Measurements from ENCODE around the gene GLI3. TPM values are rescaled to one million over a fixed set of nuclear protein-coding genes. Genes with fewer than 3 reads are reported as not detected.

The GLI3 gene
- total RNA-seq, 1 donor from 2014 or later = 15.0 TPM

- peak; percentile 92 for ATAC-seq
Measured at GRCh38 chr7:42071372-42072261, 165.4 kb downstream of the GLI3 start.

- ATAC-seq = peak; percentile 73
Measured at GRCh38 chr7:42070068-42070467, 166.9 kb downstream of the GLI3 start.

DNA sequence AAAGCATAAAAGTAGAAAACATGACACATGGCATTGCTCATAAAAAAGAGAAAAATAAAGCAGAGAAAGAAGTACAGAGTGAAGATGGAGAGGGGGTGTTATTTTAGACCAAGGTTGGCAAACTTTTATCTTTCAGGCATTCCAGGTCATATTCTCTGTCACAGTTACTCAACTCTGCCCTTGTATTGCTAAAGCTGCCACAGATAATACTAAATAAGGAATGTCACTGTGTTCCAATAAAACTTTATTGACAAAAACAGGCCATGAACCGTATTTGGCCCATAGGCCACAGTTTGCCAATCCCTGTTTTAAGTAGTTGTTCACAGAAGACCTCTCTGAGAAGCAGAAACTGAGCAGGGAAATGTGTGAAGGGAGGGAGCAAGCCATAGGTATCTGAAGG is 167.4 kb downstream of the GLI3 start:
- ATAC-seq = no peak

DNA sequence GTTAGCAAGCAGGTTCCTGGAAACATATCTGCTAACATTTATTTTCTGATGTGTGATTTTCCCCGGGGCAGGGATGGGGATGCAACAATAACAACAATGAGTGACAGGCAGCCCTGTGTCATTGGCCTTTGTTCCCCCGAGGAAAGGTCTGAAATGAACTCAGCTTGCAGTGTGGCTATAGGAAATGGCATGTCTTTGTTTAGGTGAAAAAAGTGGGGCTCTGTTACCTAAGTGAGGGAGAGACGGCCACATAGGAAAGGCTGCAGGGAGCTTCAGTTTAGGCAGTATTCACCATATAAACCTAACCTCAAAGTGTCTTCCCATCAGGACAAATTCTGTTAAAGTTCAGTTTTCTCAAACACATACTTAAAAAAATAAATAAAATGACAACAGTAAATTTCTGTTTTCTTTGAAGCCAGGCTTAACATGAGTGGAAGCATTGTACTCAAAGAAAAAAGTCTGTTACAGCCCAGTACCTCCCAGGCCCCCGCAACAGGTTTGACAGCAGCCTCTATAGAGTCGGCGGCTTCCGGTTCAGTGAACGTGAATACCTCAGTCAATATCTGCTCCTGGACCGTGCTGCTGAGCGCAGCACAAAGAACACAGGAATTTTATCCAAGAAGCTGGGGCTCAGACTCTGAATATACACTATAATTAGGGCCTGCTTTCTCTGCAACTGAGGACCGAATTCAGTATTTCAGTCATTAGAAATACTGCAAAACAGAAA is 168.3 kb downstream of the GLI3 start:
- no peak for ATAC-seq

GRCh38 chr7:42065942-42066341 is 171.1 kb downstream of the GLI3 start:
- ATAC-seq = no peak

GRCh38 chr7:42065015-42065414 is 172.0 kb downstream of the GLI3 start:
- no peak for ATAC-seq

DNA sequence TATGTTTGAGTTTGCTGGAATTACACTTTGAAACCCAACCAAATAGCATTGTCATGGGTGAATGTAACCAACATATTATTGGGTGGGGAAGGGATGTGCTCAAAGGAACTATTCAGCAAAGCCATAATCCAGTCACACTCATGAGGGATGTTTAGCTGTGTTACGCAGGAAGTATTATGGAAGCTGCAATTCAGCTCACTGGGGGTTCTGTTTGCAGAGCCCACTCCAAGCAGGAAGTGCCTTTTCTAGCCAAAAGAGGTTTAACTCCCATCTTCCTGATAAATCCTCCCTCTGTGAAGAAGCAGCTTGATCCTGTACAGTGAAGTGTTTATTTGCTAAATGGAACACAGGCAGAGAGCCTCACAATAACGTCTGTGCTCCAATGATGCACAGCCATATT is 172.5 kb downstream of the GLI3 start:
- ATAC-seq = no peak

DNA sequence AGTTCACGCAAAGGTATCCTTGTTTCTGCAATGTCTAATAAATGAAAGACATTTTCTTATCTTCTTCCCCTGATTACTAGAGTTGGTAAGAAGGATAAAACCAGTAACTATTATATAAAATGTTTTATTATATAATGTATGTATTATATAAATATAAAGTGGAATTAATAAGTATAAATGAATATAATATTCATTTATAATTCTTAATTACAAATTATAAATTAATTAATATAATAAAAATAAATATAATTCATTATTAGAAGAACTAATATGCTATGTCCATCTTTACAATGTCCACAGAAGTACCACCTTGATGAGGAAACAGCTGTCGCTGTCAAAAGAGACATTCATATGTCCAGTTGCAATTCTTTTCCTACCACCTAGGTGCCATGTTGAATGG is 177.7 kb downstream of the GLI3 start:
- ATAC-seq = no peak

- no peak for ATAC-seq
Measured at GRCh38 chr7:42057331-42057730, 179.7 kb downstream of the GLI3 start.

- ATAC-seq = no peak
Measured at GRCh38 chr7:42055171-42055570, 181.8 kb downstream of the GLI3 start.

- no peak for ATAC-seq
Measured at GRCh38 chr7:42053834-42054233, 183.2 kb downstream of the GLI3 start.

- ATAC-seq = no peak
Measured at GRCh38 chr7:42049761-42050160, 187.2 kb downstream of the GLI3 start.

- no peak for ATAC-seq
Measured at GRCh38 chr7:42046483-42046882, 190.5 kb downstream of the GLI3 start.

DNA sequence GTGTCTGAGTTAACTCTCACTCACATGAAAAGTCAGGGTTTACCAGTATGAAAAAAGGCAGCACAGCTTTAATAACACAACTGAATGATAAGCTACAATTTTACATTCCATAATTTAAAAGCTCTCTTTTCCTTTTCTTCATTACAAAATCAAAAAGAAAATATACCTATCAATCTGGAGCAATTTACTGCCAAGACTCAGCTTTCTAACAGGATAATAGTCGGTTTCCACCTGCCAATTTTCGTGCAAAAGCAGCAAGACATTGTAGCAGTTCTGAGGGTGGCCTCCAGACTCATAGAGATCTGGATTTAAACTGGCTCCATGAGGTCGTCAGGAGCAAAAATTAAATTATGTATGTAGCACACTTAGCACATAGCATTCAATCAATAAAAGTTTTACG is 191.0 kb downstream of the GLI3 start:
- ATAC-seq = no peak

GRCh38 chr7:42039921-42040320 is 197.1 kb downstream of the GLI3 start:
- no peak for ATAC-seq

DNA sequence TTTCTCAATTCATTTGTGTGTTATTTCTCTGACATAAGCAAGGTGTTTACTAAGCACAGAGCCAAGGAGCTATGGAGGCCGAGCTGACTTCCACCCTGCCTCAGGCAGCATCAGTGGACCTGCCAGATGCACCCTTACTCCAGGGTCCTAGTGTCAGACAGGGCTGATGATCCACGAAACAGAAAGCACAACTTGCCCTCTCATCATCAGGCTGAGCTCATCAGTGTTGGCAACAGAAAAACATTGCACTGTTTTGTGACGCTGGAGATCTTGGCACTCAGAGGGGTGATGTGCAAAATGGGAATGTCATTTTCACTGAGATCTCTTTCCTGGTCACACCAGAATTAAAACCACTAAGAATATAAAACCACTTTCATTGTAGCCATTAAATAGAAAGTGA is 201.8 kb downstream of the GLI3 start:
- ATAC-seq = no peak

- ATAC-seq = no peak
Measured at GRCh38 chr7:42033480-42033879, 203.5 kb downstream of the GLI3 start.

DNA sequence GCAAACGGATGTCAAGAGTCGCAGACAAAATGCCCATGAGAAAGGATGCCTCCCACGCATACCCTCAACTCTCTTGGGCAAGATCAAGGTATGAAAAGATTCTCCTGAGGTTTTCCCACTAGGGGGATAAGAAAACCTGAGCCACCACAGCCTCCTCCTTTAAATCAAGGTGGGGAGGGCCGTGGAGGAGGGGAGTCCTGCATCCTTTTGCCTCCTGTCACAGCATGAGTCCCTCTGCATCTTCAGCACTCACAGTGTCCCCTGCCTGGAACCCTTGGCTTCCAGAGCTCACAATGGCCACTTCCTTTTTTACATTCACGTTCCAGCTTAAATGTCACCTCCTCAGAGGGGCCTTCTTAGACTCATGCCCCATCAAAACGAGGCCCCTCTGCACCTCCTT is 207.6 kb downstream of the GLI3 start:
- ATAC-seq = no peak

DNA sequence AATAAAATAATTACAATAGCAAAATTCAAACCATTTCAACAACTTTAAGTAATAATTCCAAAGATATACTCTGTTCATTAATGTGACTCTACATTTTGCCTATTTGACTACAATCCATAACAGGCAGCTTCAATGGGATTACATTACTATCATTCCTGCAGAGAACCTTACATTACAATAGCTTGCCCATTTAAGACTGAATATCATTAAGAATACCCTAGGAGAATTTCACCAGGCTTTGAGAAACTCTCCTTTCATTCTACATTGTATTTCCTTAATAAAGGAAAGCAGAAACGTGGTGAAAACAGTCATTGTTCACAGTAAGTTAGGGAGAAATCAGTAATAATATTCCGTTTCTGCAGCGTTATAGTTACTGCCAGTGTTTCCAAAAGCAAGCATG is 209.5 kb downstream of the GLI3 start:
- ATAC-seq = no peak

DNA sequence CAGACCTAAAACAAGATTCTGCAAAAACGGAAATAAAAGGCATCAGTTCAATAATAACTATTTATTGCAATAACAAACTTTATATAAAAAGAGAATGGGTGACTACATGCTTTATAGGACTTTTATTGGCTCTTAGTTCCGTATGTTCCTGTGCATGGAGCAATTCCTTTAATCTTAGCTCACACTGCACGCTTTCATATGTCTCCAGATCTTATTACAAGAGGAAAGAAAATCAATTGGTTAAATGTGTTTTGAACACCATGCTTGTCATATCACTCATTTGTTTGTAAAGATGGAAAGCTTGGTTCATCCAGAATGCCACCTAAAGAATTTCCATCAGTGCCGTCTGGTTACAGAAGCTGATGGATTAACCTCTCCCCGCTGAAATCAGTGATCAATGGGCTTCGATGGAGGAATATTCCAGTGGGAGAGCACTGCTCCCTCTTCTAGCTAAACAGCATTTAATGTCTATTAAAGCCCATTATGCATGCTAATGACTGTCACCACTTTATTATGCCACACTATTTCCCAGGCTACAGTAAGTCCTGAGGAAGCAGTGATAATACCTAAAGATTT is 210.3 kb downstream of the GLI3 start:
- no peak for ATAC-seq

DNA sequence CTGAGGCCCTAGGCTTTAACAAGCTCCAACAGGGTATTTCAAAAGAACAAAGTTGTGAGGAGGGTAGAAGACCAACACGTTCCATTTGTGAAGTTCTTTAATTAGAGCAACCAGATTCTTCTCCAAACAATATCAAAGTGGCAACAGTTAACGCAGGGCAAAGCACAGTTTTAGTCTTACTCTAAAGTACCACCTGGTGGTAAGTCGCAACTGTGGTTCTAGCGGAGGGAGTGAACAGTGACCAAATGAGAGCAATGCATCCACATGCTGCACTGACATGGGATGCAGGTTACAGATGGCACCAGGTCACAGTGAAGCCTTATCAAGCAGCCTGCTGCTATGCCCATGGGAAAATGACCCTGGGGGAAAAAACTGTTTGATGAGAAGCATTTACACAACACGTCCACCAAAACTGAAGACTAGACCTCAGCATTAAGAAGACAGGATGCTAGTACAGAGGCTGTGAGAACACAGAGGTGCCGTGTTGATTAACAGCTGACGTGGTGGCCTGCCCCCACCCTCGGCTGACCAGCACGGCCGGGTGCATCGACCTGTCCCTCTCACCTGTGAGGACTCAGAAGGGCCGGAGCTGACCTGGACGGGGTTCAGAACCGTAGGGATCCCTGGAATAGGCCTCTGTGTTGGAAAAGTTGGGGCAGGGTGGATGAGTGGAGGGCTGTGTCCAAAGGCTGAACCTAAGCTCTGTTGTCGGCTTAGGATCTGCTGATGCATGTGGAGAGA is 211.2 kb downstream of the GLI3 start:
- no peak for ATAC-seq

GRCh38 chr7:42024537-42024936 is 212.5 kb downstream of the GLI3 start:
- no peak for ATAC-seq

DNA sequence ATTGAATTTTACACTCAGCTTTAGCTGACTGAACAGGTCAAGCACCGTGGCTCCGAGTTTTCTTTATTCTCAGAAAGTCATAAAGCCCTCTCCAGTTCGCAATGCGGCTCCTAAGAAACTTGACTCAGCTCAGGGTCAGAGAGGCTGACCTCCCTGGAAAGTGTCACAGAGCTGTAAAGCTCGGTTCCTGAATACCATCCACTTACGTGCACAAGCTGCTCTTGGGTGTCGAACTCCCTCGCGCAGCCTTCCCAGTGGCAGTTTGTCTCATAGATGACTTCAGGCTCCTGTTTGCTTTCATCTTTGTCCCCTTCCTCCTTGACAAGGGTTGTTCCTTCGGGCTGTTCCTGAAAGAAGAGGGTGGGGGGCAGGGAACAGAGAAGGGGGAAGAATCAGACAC is 213.7 kb downstream of the GLI3 start:
- ATAC-seq = no peak

All from esophagus mucosa (tissue), 1 donor.